Mucosa of descending colon (tissue), 3 donors: ENCODE measurements around the gene BRMS1L. TPM values are rescaled to one million over a fixed set of nuclear protein-coding genes. Genes with fewer than 3 reads are reported as not detected.
"Not testable (repeated sequence)": the region's sequence is repeated elsewhere in the genome, so short reads cannot be mapped to it uniquely, and the experiment has no call there.

Experiments
- ATAC-seq: fragments of 200-7000 bp; cut with Tn5 transposase; one replicate; pipeline ENCODE4 v1.9.1; 2020; ENCODE audit warnings: mild to moderate bottlenecking, moderate library complexity
- DNase-seq, 3 donors: peaks; one replicate each; pipeline ENCODE4 v3.0.0-alpha.2; 2020
- H3K36me3 ChIP-seq: fragments of 200-600 bp; one replicate; pipeline ENCODE4 v1.8.0; 2021; ENCODE audit warnings: low read depth, mild to moderate bottlenecking
- H3K4me1 ChIP-seq: fragments of 200-600 bp; one replicate; pipeline ENCODE4 v1.8.0; 2021; ENCODE audit warnings: low read depth, mild to moderate bottlenecking
- H3K4me3 ChIP-seq: fragments of 200-600 bp; one replicate; pipeline ENCODE4 v1.8.0; 2021; ENCODE audit warnings: mild to moderate bottlenecking
- H3K9me3 ChIP-seq: fragments of 200-600 bp; one replicate; pipeline ENCODE4 v1.8.0; 2021; ENCODE audit warnings: mild to moderate bottlenecking
- CTCF ChIP-seq: fragments of 200-600 bp; IDR thresholded peaks from one replicate; pipeline ENCODE4 v1.8.0; 2022; ENCODE audit warnings: antibody characterized with exemption, mild to moderate bottlenecking
- intact Hi-C, 2 donors: fragments of 100-400 bp; cut with DNase I in 1 of 2; cut with micrococcal nuclease in 1 of 2; formaldehyde crosslinking; loops; one replicate each; pipeline versions ENCODE4 v1.11.0 to v1.11.1; 2022; cut with DNase I, micrococcal nuclease
- total RNA-seq, 3 donors: library from RNA; stranded (reverse); fragmentation: NEBNext Ultra II Directional in 2 of 3; extraction: Animal tissue kit (Norgen Biotek cat#: 25700) in 2 of 3; gene quantifications; one replicate each; pipeline versions ENCODE4 v1.2.1 to v1.2.4, GENCODE V29; 2021 to 2023
- donor health status: DM: no; HTN: no; CAD: no; lungs with moderate emphysema.
- donor health status: DM: no; HTN: no; CAD: no.
- donor health status: DM: no; HTN: yes; CAD: no.

Gene BRMS1L
- total RNA-seq, 3 donors from 2014 or later = 3.0 to 9.4 (median 3.3) TPM

- TF ChIP-seq CTCF = no peak
- Histone ChIP-seq H3K9me3 (no peaks in the 10 kb centered on the region), H3K4me1 (no peaks in the 10 kb centered on the region), H3K4me3 (no peak overlapping the region), H3K36me3 (no peaks in the 10 kb centered on the region)
- ATAC-seq (no peak), DNase-seq (no peak)
- intact Hi-C loops = no loop called here
These were observed 1.7 kb downstream of the BRMS1L start for GRCh38 chr14:35827678-35828472.

- intact Hi-C loops = no loop called here
- H3K4me3 ChIP-seq = no peak overlapping the region
- TF ChIP-seq CTCF = no peak
- no peaks in the 10 kb centered on the region for H3K36me3 ChIP-seq
- H3K4me1 ChIP-seq = no peaks in the 10 kb centered on the region
- DNase-seq = no peak
- no peak for ATAC-seq
- no peaks in the 10 kb centered on the region for H3K9me3 ChIP-seq
These were observed 3.3 kb downstream of the BRMS1L start for GRCh38 chr14:35829449-35829848.

- ATAC-seq (no peak), DNase-seq (no peak)
- no peaks in the 10 kb centered on the region for H3K36me3 ChIP-seq
- intact Hi-C loops = no loop called here
- H3K9me3 ChIP-seq = no peaks in the 10 kb centered on the region
- no peaks in the 10 kb centered on the region for H3K4me1 ChIP-seq
- no peak for TF ChIP-seq CTCF
- no peak overlapping the region for H3K4me3 ChIP-seq
These were observed 9.3 kb downstream of the BRMS1L start for GRCh38 chr14:35835208-35835982.

- DNase-seq, H3K4me3 ChIP-seq, ATAC-seq, intact Hi-C loops, H3K36me3 ChIP-seq, H3K4me1 ChIP-seq: not testable (repeated sequence)
- H3K9me3 ChIP-seq = peaks cover 21% of the 10 kb centered on the region
These were observed 15.6 kb downstream of the BRMS1L start for GRCh38 chr14:35841704-35842103.

- H3K4me1 ChIP-seq, H3K36me3 ChIP-seq, ATAC-seq, DNase-seq, H3K4me3 ChIP-seq, intact Hi-C loops: not testable (repeated sequence)
- H3K9me3 ChIP-seq = peaks cover 21% of the 10 kb centered on the region
These were observed 16.1 kb downstream of the BRMS1L start for GRCh38 chr14:35842245-35842644.

- no peak for DNase-seq
- no peak for TF ChIP-seq CTCF
- Histone ChIP-seq H3K4me3 (no peak overlapping the region), H3K36me3 (no peaks in the 10 kb centered on the region), H3K9me3 (peaks cover 21% of the 10 kb centered on the region), H3K4me1 (no peaks in the 10 kb centered on the region)
- intact Hi-C loops = no loop called here
- no peak for ATAC-seq
These were observed 18.4 kb downstream of the BRMS1L start for GRCh38 chr14:35844494-35844893.
